Skin of body (tissue), 2 donors: ENCODE results near the gene SLC22A31. TPM values are rescaled to one million over a fixed set of nuclear protein-coding genes. Genes with fewer than 3 reads are reported as not detected.

Experiments used
- DNase-seq: peaks from one replicate; lab custom pipeline; 2025; lab: John Stamatoyannopoulos, UW
- total RNA-seq: library from RNA; depleted of rRNA; stranded (reverse); fragments of >200 nt; gene quantifications from one replicate; pipeline ENCODE4 v1.2.3, GENCODE V29; 2014

Gene SLC22A31
- total RNA-seq, 1 donor from 2014 or later: 2.6 TPM

- DNase-seq: no peak
These were observed 20.6 kb downstream of the SLC22A31 start for GRCh38 chr16:89179656-89180315.

- DNase-seq: no peak
These were observed 21.2 kb downstream of the SLC22A31 start for GRCh38 chr16:89179148-89179484.

GRCh38 chr16:89178453-89179147 is 21.7 kb downstream of the SLC22A31 start:
- DNase-seq: no peak

- no peak for DNase-seq
These were observed 22.8 kb downstream of the SLC22A31 start for GRCh38 chr16:89177501-89177900.

GRCh38 chr16:89176717-89177116 is 23.6 kb downstream of the SLC22A31 start:
- no peak for DNase-seq

GRCh38 chr16:89176147-89176690 is 24.1 kb downstream of the SLC22A31 start:
- DNase-seq: no peak

- DNase-seq: no peak
These were observed 24.8 kb downstream of the SLC22A31 start for GRCh38 chr16:89175280-89176146.

GRCh38 chr16:89174877-89175276 is 25.5 kb downstream of the SLC22A31 start:
- DNase-seq: no peak

GRCh38 chr16:89174055-89174827 is 26.1 kb downstream of the SLC22A31 start:
- DNase-seq: no peak

GRCh38 chr16:89173174-89173921 is 27.0 kb downstream of the SLC22A31 start:
- no peak for DNase-seq

GRCh38 chr16:89172528-89173173 is 27.7 kb downstream of the SLC22A31 start:
- DNase-seq: no peak

- DNase-seq: no peak
These were observed 28.2 kb downstream of the SLC22A31 start for GRCh38 chr16:89172171-89172527.

- DNase-seq: peak; percentile 78
These were observed 28.8 kb downstream of the SLC22A31 start, which contains the start of gene CDH15 for GRCh38 chr16:89171216-89172170. TSS of gene CDH15 (plus strand) at chr16:89171748. CDS start at chr16:89171832, 84 bp downstream.

GRCh38 chr16:89170346-89171215 is 29.8 kb downstream of the SLC22A31 start:
- DNase-seq: no peak

GRCh38 chr16:89169778-89170177 is 30.6 kb downstream of the SLC22A31 start:
- DNase-seq: no peak

- no peak for DNase-seq
These were observed 31.8 kb downstream of the SLC22A31 start for GRCh38 chr16:89168381-89169189.

- peak; percentile 37 for DNase-seq
These were observed 32.9 kb downstream of the SLC22A31 start for GRCh38 chr16:89167425-89167941.
